ENCODE results near the gene OR10A5. TPM values are rescaled to one million over a fixed set of nuclear protein-coding genes. Genes with fewer than 3 reads are reported as not detected.

Gene OR10A5
- total and polyA plus RNA-seq, 10 of the 15 experiments (the other 5 are each of a cell fraction or from before 2014, with no cell fraction given) = not detected

GRCh38 chr11:6834021-6834420, 11.5 kb upstream of the OR10A5 start:
- DNase-seq (ENCODE audit: low read depth, low spot score) (no peak), ATAC-seq (no peak), FAIRE-seq (no peak)
- TF ChIP-seq ZNF207 (IDR thresholded peaks at IDR 0.05; ENCODE audit: borderline replicate concordance) (no peak), SUZ12 (IDR thresholded peaks at IDR 0.05; ENCODE audit: unreplicated experiment) (no peak), EED (IDR thresholded peaks at IDR 0.05; ENCODE audit: low read depth) (no peak), POLR2AphosphoS2 (IDR thresholded peaks at IDR 0.05; ENCODE audit: low read depth, low read length) (no peak), ELK1 (IDR thresholded peaks at IDR 0.05; ENCODE audit: low read depth, low read length) (no peak), GABPA (IDR thresholded peaks at IDR 0.05; ENCODE audit: low read depth) (no peak), CHD4 (IDR thresholded peaks at IDR 0.05) (no peak), RAD51 (IDR thresholded peaks at IDR 0.05) (no peak), MXI1 (IDR thresholded peaks at IDR 0.05; ENCODE audit: low read depth, low read length) (no peak), MTA3 (IDR thresholded peaks at IDR 0.05; ENCODE audit: borderline replicate concordance, low read length) (no peak)
- no peak overlapping the region for H3K4me3 ChIP-seq
- WGBS (ENCODE audit: insufficient coverage, insufficient replicate concordance, low lambda C conversion rate, missing lambda C conversion rate) = 0% methylated on average over 1 of the region's 1 CpG
- in situ Hi-C loops (cut with MboI) = no loop called here
- H3K36me3 ChIP-seq (ENCODE audit: control insufficient read depth in 2 of 2, insufficient read depth in 2 of 2, low read length in 1 of 2) = no peaks in the 10 kb centered on the region
- no peak overlapping the region for H3K9ac ChIP-seq (ENCODE audit: control insufficient read depth, insufficient read depth, low read length)
- no peaks in the 10 kb centered on the region for H3K4me1 ChIP-seq (ENCODE audit: control insufficient read depth, insufficient read depth, low read length)
- H2AFZ ChIP-seq (ENCODE audit: control insufficient read depth, low read depth, low read length) = no peak overlapping the region
- no peaks in the 10 kb centered on the region for H3K79me2 ChIP-seq (ENCODE audit: control insufficient read depth, insufficient read depth, low read length)
- BruUV-seq (replicated peaks) = no TSS peak
- intact Hi-C loops (cut with micrococcal nuclease; ENCODE audit: unreplicated experiment) = no loop called here
- H3K27ac ChIP-seq (ENCODE audit: control insufficient read depth, insufficient read depth) = no peak overlapping the region
- POLR2A ChIA-PET = no interaction called here
- no peaks in the 10 kb centered on the region for H3K27me3 ChIP-seq (replicated peaks in 1 of 2; ENCODE audit: control insufficient read depth in 2 of 2, insufficient read depth in 2 of 2, low read length in 1 of 2)
- H3K4me2 ChIP-seq (ENCODE audit: control insufficient read depth, insufficient read depth) = no peak overlapping the region
- RAD21 ChIA-PET (ENCODE audit: unreplicated experiment) = no interaction called here
- CTCF ChIA-PET = interaction anchor here (1.5 to 2.1 kb wide), 2 partner anchors 9 to 22 kb away, joined by 5 to 6 read pairs; no protein-coding TSS in a partner anchor
- H4K20me1 ChIP-seq (ENCODE audit: control insufficient read depth, insufficient read depth) = no peaks in the 10 kb centered on the region
- no peaks in the 10 kb centered on the region for H3K9me3 ChIP-seq (replicated peaks; ENCODE audit: control insufficient read depth, insufficient read depth, low read length)
- SMC1A ChIA-PET (ENCODE audit: uncharacterized antibody, unreplicated experiment) = interaction anchor here (0.9 kb wide), 1 partner anchor 8 kb away, joined by 4 read pairs; no protein-coding TSS in a partner anchor
